Osteocyte (in vitro differentiated cells): ENCODE results near the gene CD200R1. TPM values are rescaled to one million over a fixed set of nuclear protein-coding genes. Genes with fewer than 3 reads are reported as not detected.

ENCODE experiments used
- DNase-seq: peaks from one replicate; pipeline ENCODE4 v3.0.0; 2021; ENCODE audit warnings: mixed read lengths; ENCODE audit not compliant: unreplicated experiment; ENCODE audit errors: extremely low spot score
- H3K27ac Mint-ChIP-seq: one replicate; pipeline ENCODE4 v1.8.0; 2021; ENCODE audit warnings: mild to moderate bottlenecking, mixed read lengths; ENCODE audit not compliant: unreplicated experiment
- H3K27me3 Mint-ChIP-seq: one replicate; pipeline ENCODE4 v1.8.0; 2021; ENCODE audit warnings: mixed read lengths; ENCODE audit not compliant: unreplicated experiment
- H3K36me3 Mint-ChIP-seq: one replicate; pipeline ENCODE4 v1.8.0; 2021; ENCODE audit warnings: mixed read lengths; ENCODE audit not compliant: unreplicated experiment
- H3K4me1 Mint-ChIP-seq: one replicate; pipeline ENCODE4 v1.8.0; 2021; ENCODE audit warnings: mixed read lengths; ENCODE audit not compliant: unreplicated experiment
- H3K4me3 Mint-ChIP-seq: one replicate; pipeline ENCODE4 v1.8.0; 2021; ENCODE audit warnings: mild to moderate bottlenecking, moderate library complexity, mixed read lengths; ENCODE audit not compliant: unreplicated experiment
- H3K9me3 Mint-ChIP-seq: one replicate; pipeline ENCODE4 v1.8.0; 2021; ENCODE audit warnings: mixed read lengths; ENCODE audit not compliant: unreplicated experiment
- CTCF ChIP-seq: fragments of 200-600 bp; sonication (generic); IDR thresholded peaks from 2 replicates; pipeline ENCODE4 v1.5.0; 2021; ENCODE audit warnings: antibody characterized with exemption, mild to moderate bottlenecking, moderate library complexity
- total RNA-seq: library from RNA; stranded (reverse); gene quantifications from 2 replicates; pipeline ENCODE4 v1.2.1, GENCODE V29; 2021

Gene CD200R1
- total RNA-seq, 1 donor from 2014 or later: not detected

- no peaks in the 10 kb centered on the region for H3K27me3 Mint-ChIP-seq
- no peak overlapping the region for H3K4me3 Mint-ChIP-seq
- no peaks in the 10 kb centered on the region for H3K9me3 Mint-ChIP-seq
- DNase-seq: no peak
- no peak for TF ChIP-seq CTCF
- H3K4me1 Mint-ChIP-seq: no peaks in the 10 kb centered on the region
- H3K36me3 Mint-ChIP-seq: peaks cover 71% of the 10 kb centered on the region
- no peak overlapping the region for H3K27ac Mint-ChIP-seq
Observed at GRCh38 chr3:113008117-113008516, 33.2 kb upstream of the CD200R1 start.

- no peak for DNase-seq
- no peaks in the 10 kb centered on the region for H3K27me3 Mint-ChIP-seq
Observed at GRCh38 chr3:113006359-113007056, 31.6 kb upstream of the CD200R1 start.

GRCh38 chr3:113005611-113006010 is 30.7 kb upstream of the CD200R1 start:
- Mint-ChIP-seq H3K27me3 (no peaks in the 10 kb centered on the region), H3K27ac (no peak overlapping the region), H3K36me3 (peaks cover 61% of the 10 kb centered on the region), H3K4me3 (no peak overlapping the region), H3K9me3 (no peaks in the 10 kb centered on the region), H3K4me1 (no peaks in the 10 kb centered on the region)
- TF ChIP-seq CTCF: no peak
- no peak for DNase-seq

More at GRCh38 chr3:113006359-113007056, 31.6 kb upstream of the CD200R1 start:
- no peak for TF ChIP-seq CTCF
- H3K4me3 Mint-ChIP-seq: no peak overlapping the region
- H3K9me3 Mint-ChIP-seq: no peaks in the 10 kb centered on the region
- no peaks in the 10 kb centered on the region for H3K4me1 Mint-ChIP-seq
- no peak overlapping the region for H3K27ac Mint-ChIP-seq
- H3K36me3 Mint-ChIP-seq: peaks cover 60% of the 10 kb centered on the region

GRCh38 chr3:113002679-113003078 is 27.8 kb upstream of the CD200R1 start:
- H3K27me3 Mint-ChIP-seq: no peaks in the 10 kb centered on the region
- no peak for TF ChIP-seq CTCF
- no peak overlapping the region for H3K27ac Mint-ChIP-seq
- no peak overlapping the region for H3K4me3 Mint-ChIP-seq
- H3K9me3 Mint-ChIP-seq: no peaks in the 10 kb centered on the region
- no peaks in the 10 kb centered on the region for H3K4me1 Mint-ChIP-seq
- DNase-seq: no peak
- peaks cover 56% of the 10 kb centered on the region for H3K36me3 Mint-ChIP-seq

GRCh38 chr3:113002037-113002436 is 27.1 kb upstream of the CD200R1 start:
- no peak for DNase-seq
- TF ChIP-seq CTCF: no peak
- Mint-ChIP-seq H3K36me3 (peaks cover 50% of the 10 kb centered on the region), H3K9me3 (no peaks in the 10 kb centered on the region), H3K4me1 (no peaks in the 10 kb centered on the region), H3K27me3 (no peaks in the 10 kb centered on the region), H3K27ac (no peak overlapping the region), H3K4me3 (no peak overlapping the region)
